Stomach smooth muscle (tissue), 2 donors: ENCODE data around the gene PTPN5.
A peak's percentile ranks its signal among the peaks of the same experiment; 100 is the strongest.

Source experiments
- H3K27ac ChIP-seq: one replicate; pipeline ENCODE4 v1.7.0; 2013; ENCODE audit warnings: mild to moderate bottlenecking, low read length, inconsistent platforms
- H3K27me3 ChIP-seq, 2 donors: one replicate each; pipeline ENCODE4 v1.7.0; 2013; ENCODE audit warnings: low read length in 2 of 2; ENCODE audit not compliant: insufficient read depth in 2 of 2, control insufficient read depth in 1 of 2
- H3K36me3 ChIP-seq, 2 donors: one replicate each; pipeline ENCODE4 v1.7.0; 2013; ENCODE audit warnings: low read length in 2 of 2; ENCODE audit not compliant: control insufficient read depth in 2 of 2, insufficient read depth in 2 of 2
- H3K4me1 ChIP-seq: one replicate; pipeline ENCODE4 v1.7.0; 2013; ENCODE audit warnings: low read length; ENCODE audit not compliant: control insufficient read depth, insufficient read depth
- H3K4me3 ChIP-seq, 2 donors: one replicate each; pipeline ENCODE4 v1.7.0; 2013; ENCODE audit warnings: low read length in 2 of 2
- H3K9ac ChIP-seq, 2 donors: one replicate each; pipeline ENCODE4 v1.7.0; 2013; ENCODE audit warnings: low read length in 2 of 2, mild to moderate bottlenecking in 1 of 2
- H3K9me3 ChIP-seq, 2 donors: one replicate each; pipeline ENCODE4 v1.7.0; 2013; ENCODE audit warnings: low read length in 2 of 2; ENCODE audit not compliant: control insufficient read depth in 2 of 2
- donor health status: healthy.
- donor health status: Pancreatic carcinoma.

PTPN5 gene

DNA sequence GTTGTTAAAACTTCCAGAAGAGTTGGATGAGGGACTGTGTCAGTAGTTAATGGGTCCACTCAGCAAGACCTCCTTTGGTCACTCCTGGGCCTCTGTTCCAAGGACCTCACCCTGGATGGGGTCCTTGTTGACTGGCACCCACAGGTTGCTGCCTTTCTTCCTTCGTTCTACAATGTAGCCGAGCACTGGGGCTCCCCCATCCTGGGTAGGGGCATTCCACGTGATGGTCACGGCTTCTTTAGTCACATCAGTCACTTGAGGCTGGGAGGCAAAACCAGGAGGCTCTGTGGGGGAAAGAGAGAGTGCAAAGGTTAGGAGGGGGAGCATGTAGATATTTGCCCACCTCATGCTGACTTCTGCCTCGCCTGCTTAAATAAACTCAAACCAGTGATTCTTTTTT is 81.1 kb downstream of the PTPN5 start:
- H3K9me3 ChIP-seq: no peaks in the 10 kb centered on the region
- no peaks in the 10 kb centered on the region for H3K36me3 ChIP-seq
- no peaks in the 10 kb centered on the region for H3K27me3 ChIP-seq
- no peak overlapping the region for H3K27ac ChIP-seq
- no peak overlapping the region for H3K4me3 ChIP-seq
- no peak overlapping the region for H3K9ac ChIP-seq
- H3K4me1 ChIP-seq: peaks cover 11% of the 10 kb centered on the region

DNA sequence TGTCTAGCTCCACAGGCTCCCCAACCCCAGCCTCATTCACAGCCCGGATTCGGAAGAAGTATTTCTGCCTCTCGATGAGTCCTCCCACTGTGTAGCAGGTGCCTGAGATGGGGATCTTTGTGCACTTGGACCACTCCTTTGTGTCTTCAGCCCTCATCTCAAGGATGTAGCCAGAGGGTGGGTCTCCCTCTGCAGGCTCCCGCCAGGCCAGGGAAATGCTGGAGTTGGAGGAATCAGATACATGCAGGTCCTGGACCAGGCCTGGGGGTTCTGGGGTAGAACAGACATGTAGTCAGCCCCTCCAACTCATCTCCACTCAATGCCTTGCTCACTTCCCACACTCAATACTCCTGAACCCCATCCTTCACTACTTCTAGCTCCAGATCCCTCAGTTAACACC is 82.2 kb downstream of the PTPN5 start:
- Histone ChIP-seq H3K4me1 (peaks cover 16% of the 10 kb centered on the region), H3K9ac (no peak overlapping the region), H3K9me3 (no peaks in the 10 kb centered on the region), H3K36me3 (no peaks in the 10 kb centered on the region), H3K4me3 (no peak overlapping the region), H3K27ac (no peak overlapping the region), H3K27me3 (no peaks in the 10 kb centered on the region)

DNA sequence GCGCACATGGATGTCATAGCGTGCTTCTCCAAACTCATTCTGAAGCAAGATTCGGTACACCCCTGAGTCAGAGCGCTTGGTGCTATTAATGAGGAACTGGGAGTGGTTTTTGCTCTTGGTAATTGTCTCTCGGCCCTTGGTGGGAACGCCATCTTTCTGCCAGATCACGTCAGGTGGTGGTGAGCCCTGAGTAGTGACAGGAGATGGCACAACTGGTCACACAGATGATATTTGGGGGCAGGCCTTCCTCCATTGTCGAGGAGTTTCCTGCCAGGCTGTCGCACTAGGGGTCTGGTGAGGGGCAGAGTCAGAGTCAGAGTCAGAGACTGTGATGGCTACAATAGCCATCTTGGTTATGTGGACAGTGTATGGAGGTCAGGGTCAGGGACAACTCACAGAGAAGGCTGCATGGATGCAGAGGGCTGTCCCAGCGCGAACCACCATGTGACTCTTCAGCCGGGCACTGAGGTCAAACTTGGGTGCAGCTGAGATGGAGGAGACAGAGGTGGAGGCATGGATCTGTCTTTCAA is 83.7 kb downstream of the PTPN5 start:
- no peaks in the 10 kb centered on the region for H3K27me3 ChIP-seq
- no peak overlapping the region for H3K9ac ChIP-seq
- H3K4me1 ChIP-seq: peaks cover 16% of the 10 kb centered on the region
- H3K9me3 ChIP-seq: no peaks in the 10 kb centered on the region
- H3K36me3 ChIP-seq: peaks cover 0 to 1% of the 10 kb centered on the region in 2 donors
- H3K27ac ChIP-seq: no peak overlapping the region
- H3K4me3 ChIP-seq: no peak overlapping the region

DNA sequence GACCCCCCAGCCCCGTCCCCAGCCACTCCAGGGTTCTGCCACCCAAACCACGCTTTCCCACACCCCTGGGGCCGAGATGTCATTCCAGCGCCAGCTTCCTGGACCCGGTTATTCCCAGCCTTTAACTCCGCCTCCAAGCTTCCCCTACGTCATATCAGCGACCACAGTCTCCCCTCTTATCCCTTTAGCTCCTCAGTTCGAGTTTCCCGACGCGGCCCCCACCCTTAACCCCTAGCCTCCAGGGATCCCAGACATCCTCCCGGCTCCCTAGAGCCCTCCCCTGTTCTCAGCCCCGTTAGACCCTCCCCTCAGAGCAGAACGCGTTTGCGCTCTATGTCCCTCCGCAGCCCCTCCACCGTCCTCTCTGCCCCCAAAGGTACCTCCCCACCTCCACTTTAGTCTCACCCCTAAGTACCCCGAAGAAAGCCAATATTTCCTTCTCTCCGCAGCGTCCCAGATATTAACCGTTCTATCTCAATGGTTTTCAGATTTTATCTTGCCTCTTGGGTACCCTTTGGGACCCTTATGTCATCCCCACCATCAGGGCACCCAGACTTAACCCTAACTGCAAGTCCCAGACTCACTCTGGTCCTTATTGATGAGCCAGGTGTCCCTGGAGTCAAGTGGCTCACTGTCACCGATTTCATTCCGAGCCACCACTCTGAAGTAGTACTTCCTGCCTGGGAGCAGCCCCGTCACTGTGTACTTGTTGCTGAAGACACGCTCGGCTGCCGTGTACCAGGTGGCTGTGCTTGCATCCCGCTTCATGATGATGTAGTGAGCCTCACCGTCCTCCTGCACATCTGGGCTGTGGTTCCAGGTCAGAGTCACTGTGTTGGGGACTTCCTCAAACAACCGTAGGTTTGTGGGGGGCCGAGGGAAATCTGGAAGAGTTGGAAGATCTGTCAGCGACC is 85.0 kb downstream of the PTPN5 start:
- no peaks in the 10 kb centered on the region for H3K27me3 ChIP-seq
- H3K27ac ChIP-seq: peak overlapping the region; percentile 71
- peak overlapping the region; percentile 71 to 73 for H3K9ac ChIP-seq
- no peaks in the 10 kb centered on the region for H3K9me3 ChIP-seq
- H3K4me3 ChIP-seq: peak overlapping the region; percentile 50 to 79
- peaks cover 16% of the 10 kb centered on the region for H3K4me1 ChIP-seq
- peaks cover 5 to 7% of the 10 kb centered on the region in 2 donors for H3K36me3 ChIP-seq

DNA sequence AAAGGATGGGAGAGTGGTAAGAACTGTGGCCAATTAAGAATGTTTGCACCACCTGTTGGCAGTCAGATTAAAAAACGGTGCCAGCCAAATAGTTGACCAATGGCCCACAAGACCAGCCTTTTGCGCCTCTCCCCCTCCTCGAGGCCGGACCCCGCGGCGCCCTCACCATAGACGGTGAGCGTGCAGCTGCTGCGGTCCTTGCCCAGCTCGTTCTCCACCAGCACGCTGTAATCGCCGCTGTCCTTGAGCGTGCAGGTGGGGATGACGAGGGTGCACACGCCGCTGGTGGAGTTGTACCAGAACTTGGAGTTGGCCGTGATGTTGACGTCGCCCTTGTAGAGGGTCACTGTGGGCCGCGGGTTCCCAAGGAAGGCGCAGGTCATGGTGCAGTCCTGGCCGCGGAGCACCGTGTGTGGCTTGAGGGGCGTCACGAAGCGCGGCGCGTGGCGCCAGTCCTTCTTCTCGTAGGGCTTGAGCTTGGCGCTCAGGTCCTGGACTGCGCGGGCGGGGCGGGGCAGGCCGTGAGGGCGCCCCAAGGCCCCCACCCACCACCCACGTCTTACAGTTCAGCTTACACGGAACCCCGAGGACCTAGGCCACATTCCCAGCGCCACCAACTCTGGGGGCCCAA is 85.8 kb downstream of the PTPN5 start:
- Histone ChIP-seq H3K36me3 (peaks cover 7 to 8% of the 10 kb centered on the region in 2 donors), H3K9me3 (no peaks in the 10 kb centered on the region), H3K4me1 (peaks cover 16% of the 10 kb centered on the region), H3K9ac (peak overlapping the region; percentile 50 to 58), H3K27me3 (no peaks in the 10 kb centered on the region), H3K4me3 (peak overlapping the region; percentile 78 to 79), H3K27ac (no peak overlapping the region)

DNA sequence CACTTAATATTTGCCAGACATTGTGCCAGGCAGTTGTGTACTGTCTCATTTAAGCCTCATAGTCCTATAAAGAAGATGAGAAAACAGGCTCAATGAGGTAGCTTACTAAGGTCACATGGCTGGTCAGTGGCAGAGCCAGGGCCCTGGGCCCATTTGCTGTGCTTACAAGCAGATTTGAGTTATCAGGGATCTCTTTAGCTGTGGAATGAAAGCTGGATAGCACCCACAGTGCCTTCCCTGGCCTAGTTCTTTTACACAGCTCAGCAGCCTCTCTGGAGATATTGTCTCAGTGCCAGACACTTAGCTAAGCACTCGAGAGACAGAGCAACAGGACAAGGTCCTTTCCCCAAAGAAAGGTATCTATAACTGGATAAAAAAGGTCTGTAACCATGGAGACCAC is 86.9 kb downstream of the PTPN5 start:
- Histone ChIP-seq H3K4me3 (no peak overlapping the region), H3K27ac (no peak overlapping the region), H3K9ac (no peak overlapping the region), H3K36me3 (peaks cover 7 to 8% of the 10 kb centered on the region in 2 donors), H3K27me3 (no peaks in the 10 kb centered on the region), H3K9me3 (no peaks in the 10 kb centered on the region), H3K4me1 (peaks cover 18% of the 10 kb centered on the region)

DNA sequence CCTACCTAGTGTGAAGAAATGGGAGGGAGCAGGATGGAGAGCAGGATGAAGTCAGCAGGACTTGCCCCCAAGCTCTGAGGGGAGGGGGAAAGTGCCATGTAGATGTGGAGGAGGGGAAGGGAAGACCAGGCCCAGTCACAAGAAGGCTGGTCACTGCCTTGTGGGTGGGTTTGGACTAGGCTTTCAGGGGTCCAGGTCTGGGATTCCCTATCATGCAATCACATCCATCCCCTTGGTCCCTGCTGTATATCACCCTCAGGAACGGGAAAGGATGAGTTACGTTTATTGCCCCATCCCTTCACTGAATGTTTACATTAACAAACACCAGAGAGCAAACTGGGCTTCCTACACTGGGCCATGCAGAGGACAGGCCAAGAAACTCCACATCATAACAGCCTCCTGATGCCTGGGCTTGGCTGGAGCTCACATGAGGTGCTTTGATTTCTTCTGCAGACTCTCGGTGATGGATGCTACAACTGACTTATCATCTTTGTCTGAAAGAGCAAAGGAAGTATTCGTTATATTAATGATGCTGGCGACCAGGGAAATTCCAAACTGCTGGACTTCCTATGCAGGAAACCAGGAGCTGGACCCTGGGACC is 87.5 kb downstream of the PTPN5 start:
- no peak overlapping the region for H3K9ac ChIP-seq
- peaks cover 7 to 8% of the 10 kb centered on the region in 2 donors for H3K36me3 ChIP-seq
- H3K9me3 ChIP-seq: no peaks in the 10 kb centered on the region
- H3K27me3 ChIP-seq: no peaks in the 10 kb centered on the region
- no peak overlapping the region for H3K27ac ChIP-seq
- no peak overlapping the region for H3K4me3 ChIP-seq
- peaks cover 23% of the 10 kb centered on the region for H3K4me1 ChIP-seq

DNA sequence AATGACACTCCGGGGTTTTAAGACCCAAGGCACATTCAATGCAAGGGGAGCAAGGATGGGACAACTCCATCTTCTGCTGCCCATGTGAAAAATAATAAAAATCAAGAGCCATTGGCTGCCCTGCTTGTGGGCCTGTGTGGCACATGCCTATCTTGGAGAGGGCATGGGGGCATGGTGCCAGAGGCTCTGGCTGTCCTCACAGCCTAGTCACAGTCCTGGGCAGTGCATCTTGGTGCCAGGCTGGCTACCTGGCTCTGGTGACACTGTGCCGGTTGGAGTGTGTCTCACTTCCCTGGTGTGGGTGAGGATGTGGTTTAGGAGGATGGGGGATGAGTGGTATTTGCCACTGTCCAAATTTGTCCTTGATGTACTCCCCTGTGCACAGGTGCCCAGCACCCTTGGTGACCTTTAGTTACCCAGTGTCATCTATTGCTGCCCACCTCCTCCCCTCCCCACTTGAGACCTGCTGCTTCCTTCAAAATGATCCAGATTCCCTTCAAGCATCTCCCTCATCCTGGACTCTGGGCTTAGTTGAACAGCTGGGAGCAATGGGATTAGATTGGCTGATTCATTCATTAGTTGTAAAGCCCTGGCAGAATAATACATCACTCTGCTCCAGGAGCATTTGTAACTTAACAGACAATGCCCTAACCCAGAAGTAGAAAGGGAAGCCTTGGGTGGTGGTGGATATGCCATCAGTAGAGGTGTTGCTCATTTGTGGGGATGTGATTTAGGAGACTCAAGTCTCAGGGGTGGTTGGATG is 88.4 kb downstream of the PTPN5 start:
- no peaks in the 10 kb centered on the region for H3K9me3 ChIP-seq
- H3K27ac ChIP-seq: no peak overlapping the region
- peaks cover 27% of the 10 kb centered on the region for H3K4me1 ChIP-seq
- H3K9ac ChIP-seq: no peak overlapping the region
- H3K36me3 ChIP-seq: peaks cover 7 to 8% of the 10 kb centered on the region in 2 donors
- no peak overlapping the region for H3K4me3 ChIP-seq
- H3K27me3 ChIP-seq: no peaks in the 10 kb centered on the region

DNA sequence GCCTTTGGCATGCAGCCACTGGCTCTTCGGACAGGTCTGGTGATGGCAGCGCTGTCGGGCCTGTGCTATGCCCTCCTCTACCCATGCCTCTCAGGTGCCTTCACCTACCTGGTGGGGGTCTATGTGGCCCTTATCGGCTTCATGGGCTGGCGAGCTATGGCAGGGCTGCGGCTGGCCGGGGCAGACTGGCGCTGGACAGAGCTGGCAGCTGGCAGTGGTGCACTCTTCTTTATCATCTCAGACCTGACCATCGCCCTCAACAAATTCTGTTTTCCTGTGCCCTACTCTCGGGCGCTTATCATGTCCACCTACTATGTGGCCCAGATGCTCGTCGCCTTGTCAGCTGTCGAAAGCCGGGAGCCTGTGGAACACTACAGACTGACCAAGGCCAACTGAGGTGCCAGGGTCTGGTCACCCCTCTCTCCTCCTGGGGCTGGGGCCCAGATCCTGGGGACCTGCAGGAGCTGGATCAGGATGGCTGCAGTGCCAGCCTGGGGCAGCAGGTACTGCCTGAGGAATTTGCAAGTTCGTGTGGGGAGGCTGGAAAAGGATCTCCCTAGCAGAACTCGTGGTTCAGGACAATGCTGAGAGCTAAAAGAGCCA is 89.9 kb downstream of the PTPN5 start:
- no peaks in the 10 kb centered on the region for H3K27me3 ChIP-seq
- H3K4me3 ChIP-seq: no peak overlapping the region
- H3K27ac ChIP-seq: no peak overlapping the region
- no peak overlapping the region for H3K9ac ChIP-seq
- H3K36me3 ChIP-seq: peaks cover 7 to 8% of the 10 kb centered on the region in 2 donors
- H3K9me3 ChIP-seq: no peaks in the 10 kb centered on the region
- peaks cover 27% of the 10 kb centered on the region for H3K4me1 ChIP-seq

DNA sequence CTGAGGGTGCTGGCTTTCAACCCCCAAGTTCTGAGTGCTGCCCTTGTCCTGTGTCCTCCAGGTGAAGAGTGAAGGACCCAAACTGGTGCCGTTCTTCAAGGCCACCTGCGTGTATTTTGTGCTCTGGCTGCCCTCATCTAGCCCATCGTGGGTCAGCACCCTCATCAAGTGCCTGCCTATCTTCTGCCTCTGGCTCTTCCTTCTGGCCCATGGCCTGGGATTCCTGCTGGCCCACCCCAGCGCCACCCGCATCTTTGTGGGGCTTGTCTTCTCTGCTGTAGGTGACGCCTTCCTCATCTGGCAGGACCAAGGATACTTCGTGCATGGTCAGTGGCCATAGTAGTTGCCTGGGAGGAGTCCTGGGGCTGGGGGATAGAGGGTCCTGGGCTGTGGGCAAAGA is 90.7 kb downstream of the PTPN5 start:
- Histone ChIP-seq H3K4me1 (peaks cover 20% of the 10 kb centered on the region), H3K4me3 (no peak overlapping the region), H3K36me3 (peaks cover 7 to 8% of the 10 kb centered on the region in 2 donors)

More for the DNA sequence above, 90.7 kb downstream of the PTPN5 start:
- Histone ChIP-seq H3K27me3 (no peaks in the 10 kb centered on the region), H3K9me3 (no peaks in the 10 kb centered on the region), H3K9ac (no peak overlapping the region), H3K27ac (no peak overlapping the region)
